ENCODE results near the gene GREB1L. TPM values are rescaled to one million over a fixed set of nuclear protein-coding genes. Genes with fewer than 3 reads are reported as not detected.

Gene GREB1L
- total RNA-seq, 6 experiments from 2014 or later, result 3.1 to 7.9 (median 5.7) TPM

GRCh38 chr18:21257386-21257785, 15.4 kb downstream of the GREB1L start:
- no peaks in the 10 kb centered on the region for H3K27me3 ChIP-seq
- H3K27ac ChIP-seq, result no peak overlapping the region
- no peak overlapping the region for H3K4me3 ChIP-seq
- H3K9me3 ChIP-seq, result no peaks in the 10 kb centered on the region
- H3K4me1 ChIP-seq, result no peaks in the 10 kb centered on the region
- ATAC-seq, result no peak
- no peak for DNase-seq
- H3K36me3 ChIP-seq, result no peaks in the 10 kb centered on the region
- intact Hi-C loops (cut with DNase I), result no loop called here
- TF ChIP-seq CTCF (IDR thresholded peaks at IDR 0.05), result no peak
- TF ChIP-seq POLR2A (IDR thresholded peaks at IDR 0.05), result no peak

GRCh38 chr18:21260621-21261020, 18.6 kb downstream of the GREB1L start:
- Histone ChIP-seq H3K27me3 (no peaks in the 10 kb centered on the region), H3K27ac (no peak overlapping the region), H3K4me3 (no peak overlapping the region), H3K36me3 (no peaks in the 10 kb centered on the region), H3K9me3 (no peaks in the 10 kb centered on the region), H3K4me1 (peaks cover 0 to 13% (median 2%) of the 10 kb centered on the region in 4 donors)
- ATAC-seq, result no peak
- WGBS (ENCODE audit: insufficient coverage, low coverage, low lambda C conversion rate, missing lambda C conversion rate), result 57% methylated on average over 2 of the region's 2 CpGs
- DNase-seq, result no peak
- intact Hi-C loops (cut with DNase I), result no loop called here
- no peak for TF ChIP-seq CTCF (IDR thresholded peaks at IDR 0.05)
- TF ChIP-seq POLR2A (IDR thresholded peaks at IDR 0.05), result no peak

- TF ChIP-seq CTCF (IDR thresholded peaks at IDR 0.05) (no peak), POLR2A (IDR thresholded peaks at IDR 0.05) (no peak)
- WGBS (ENCODE audit: insufficient coverage, low coverage, low lambda C conversion rate, missing lambda C conversion rate), result 82% methylated on average over 1 of the region's 1 CpG
- no peak for ATAC-seq
These were observed 19.3 kb downstream of the GREB1L start for GRCh38 chr18:21261352-21261751.

GRCh38 chr18:21262244-21262643, 20.2 kb downstream of the GREB1L start:
- Histone ChIP-seq H3K27ac (no peak overlapping the region), H3K27me3 (no peaks in the 10 kb centered on the region), H3K9me3 (no peaks in the 10 kb centered on the region), H3K4me1 (peaks cover 0 to 24% (median 2%) of the 10 kb centered on the region in 4 donors), H3K36me3 (no peaks in the 10 kb centered on the region), H3K4me3 (no peak overlapping the region)
- WGBS (ENCODE audit: insufficient coverage, low coverage, low lambda C conversion rate, missing lambda C conversion rate), result 55% methylated on average over 2 of the region's 2 CpGs
- TF ChIP-seq POLR2A (IDR thresholded peaks at IDR 0.05), result no peak
- no peak for TF ChIP-seq CTCF (IDR thresholded peaks at IDR 0.05)
- ATAC-seq (no peak), DNase-seq (no peak)
- intact Hi-C loops (cut with DNase I), result no loop called here

More at GRCh38 chr18:21261352-21261751, 19.3 kb downstream of the GREB1L start:
- H3K4me1 ChIP-seq, result peaks cover 0 to 18% (median 2%) of the 10 kb centered on the region in 4 donors
- H3K4me3 ChIP-seq, result no peak overlapping the region
- H3K36me3 ChIP-seq, result no peaks in the 10 kb centered on the region
- no peaks in the 10 kb centered on the region for H3K9me3 ChIP-seq
- no peak for DNase-seq
- H3K27ac ChIP-seq, result no peak overlapping the region
- intact Hi-C loops (cut with DNase I), result no loop called here
- no peaks in the 10 kb centered on the region for H3K27me3 ChIP-seq

- 60% methylated on average over 2 of the region's 2 CpGs for WGBS (ENCODE audit: insufficient coverage, low coverage, low lambda C conversion rate, missing lambda C conversion rate)
- Histone ChIP-seq H3K4me3 (no peak overlapping the region), H3K9me3 (no peaks in the 10 kb centered on the region), H3K27ac (no peak overlapping the region), H3K36me3 (no peaks in the 10 kb centered on the region), H3K4me1 (peaks cover 0 to 24% (median 2%) of the 10 kb centered on the region in 4 donors), H3K27me3 (no peaks in the 10 kb centered on the region)
- ATAC-seq (no peak), DNase-seq (no peak)
- intact Hi-C loops (cut with DNase I), result no loop called here
- TF ChIP-seq CTCF (IDR thresholded peaks at IDR 0.05) (no peak), POLR2A (IDR thresholded peaks at IDR 0.05) (no peak)
These were observed 20.9 kb downstream of the GREB1L start for GRCh38 chr18:21262979-21263378.

Measured in right lobe of liver (tissue), 6 donors.